NT2/D1 (cell line): ENCODE measurements around the gene CAPN9.
A peak's percentile ranks its signal among the peaks of the same experiment; 100 is the strongest.

ENCODE experiments used
- DNase-seq: peaks from one replicate; pipeline ENCODE4 v3.0.0-alpha.2; 2011; ENCODE audit warnings: low read depth, low spot score
- H3K27me3 ChIP-seq: 2 replicates; pipeline ENCODE4 v1.6.0; 2011; ENCODE audit warnings: mild to moderate bottlenecking; ENCODE audit not compliant: insufficient read length, insufficient read depth
- H3K36me3 ChIP-seq: 2 replicates; pipeline ENCODE4 v1.6.1; 2011; ENCODE audit warnings: mild to moderate bottlenecking, low read length, mixed read lengths; ENCODE audit not compliant: insufficient read depth, insufficient read length
- H3K4me1 ChIP-seq: 2 replicates; pipeline ENCODE4 v1.5.1; 2011; ENCODE audit not compliant: insufficient read depth, insufficient read length
- H3K4me3 ChIP-seq: 2 replicates; pipeline ENCODE4 v1.5.1; 2011; ENCODE audit warnings: low read depth; ENCODE audit not compliant: insufficient read length
- H3K9ac ChIP-seq: 2 replicates; pipeline ENCODE4 v1.6.0; 2011; ENCODE audit warnings: low read depth; ENCODE audit not compliant: insufficient read length
- H3K9me3 ChIP-seq: 2 replicates; pipeline ENCODE4 v1.5.1; 2011; ENCODE audit warnings: mild to moderate bottlenecking, low read length; ENCODE audit not compliant: insufficient read depth
- SUZ12 ChIP-seq: IDR thresholded peaks from 2 replicates; pipeline ENCODE4 v1.6.1; 2011; ENCODE audit not compliant: insufficient read length, insufficient read depth; ENCODE audit errors: extremely low read depth
- YY1 ChIP-seq: IDR thresholded peaks from 2 replicates; pipeline ENCODE4 v1.6.1; 2011; ENCODE audit not compliant: insufficient read length, insufficient read depth
- ZNF274 ChIP-seq: IDR thresholded peaks from 2 replicates; pipeline ENCODE4 v1.6.1; 2011; ENCODE audit warnings: mild to moderate bottlenecking, low read depth, low read length

Gene CAPN9

DNA sequence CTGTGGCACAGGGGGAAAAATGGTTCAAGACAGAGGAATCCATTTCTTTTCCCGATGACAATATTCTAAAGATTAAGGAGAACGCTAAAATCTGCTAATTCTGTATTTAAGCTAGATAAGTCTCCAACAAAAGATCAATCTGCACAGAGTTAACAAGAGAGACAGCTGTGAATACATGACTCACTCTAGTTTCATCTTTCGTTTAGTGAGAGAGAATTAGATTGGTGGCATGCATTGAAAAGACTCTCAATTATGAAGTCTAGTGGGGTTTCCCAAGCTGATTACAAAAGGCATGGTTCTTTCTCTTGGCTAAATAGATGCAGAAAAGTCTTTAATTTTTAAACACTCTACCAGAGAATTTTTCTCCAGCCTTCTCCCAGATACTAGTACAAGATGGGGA lies 34.4 kb downstream of the CAPN9 start:
- Histone ChIP-seq H3K4me1 (peaks cover 10% of the 10 kb centered on the region), H3K9ac (no peak overlapping the region), H3K36me3 (no peaks in the 10 kb centered on the region), H3K27me3 (peaks cover 43% of the 10 kb centered on the region), H3K4me3 (no peak overlapping the region), H3K9me3 (peaks cover 9% of the 10 kb centered on the region; the same call in 1 of the 2 replicates)
- DNase-seq: no peak
- TF ChIP-seq YY1 (no peak), SUZ12 (no peak), ZNF274 (no peak)

GRCh38 chr1:230784163-230784562 lies 37.0 kb downstream of the CAPN9 start:
- Histone ChIP-seq H3K9me3 (peaks cover 9% of the 10 kb centered on the region; the same call in 1 of the 2 replicates), H3K4me1 (peaks cover 10% of the 10 kb centered on the region), H3K36me3 (no peaks in the 10 kb centered on the region), H3K4me3 (no peak overlapping the region), H3K27me3 (peaks cover 56% of the 10 kb centered on the region), H3K9ac (no peak overlapping the region)
- peak; percentile 84 for DNase-seq
- TF ChIP-seq SUZ12 (no peak), ZNF274 (no peak), YY1 (no peak)

- H3K9ac ChIP-seq: no peak overlapping the region
- no peak for TF ChIP-seq YY1
- peaks cover 51% of the 10 kb centered on the region for H3K27me3 ChIP-seq
- H3K9me3 ChIP-seq: no peaks in the 10 kb centered on the region; the same call in 1 of the 2 replicates
- no peaks in the 10 kb centered on the region for H3K36me3 ChIP-seq
- no peak overlapping the region for H3K4me3 ChIP-seq
- peak; percentile 76 for DNase-seq
- H3K4me1 ChIP-seq: peaks cover 10% of the 10 kb centered on the region
These were observed 38.6 kb downstream of the CAPN9 start for GRCh38 chr1:230785636-230786384.

DNA sequence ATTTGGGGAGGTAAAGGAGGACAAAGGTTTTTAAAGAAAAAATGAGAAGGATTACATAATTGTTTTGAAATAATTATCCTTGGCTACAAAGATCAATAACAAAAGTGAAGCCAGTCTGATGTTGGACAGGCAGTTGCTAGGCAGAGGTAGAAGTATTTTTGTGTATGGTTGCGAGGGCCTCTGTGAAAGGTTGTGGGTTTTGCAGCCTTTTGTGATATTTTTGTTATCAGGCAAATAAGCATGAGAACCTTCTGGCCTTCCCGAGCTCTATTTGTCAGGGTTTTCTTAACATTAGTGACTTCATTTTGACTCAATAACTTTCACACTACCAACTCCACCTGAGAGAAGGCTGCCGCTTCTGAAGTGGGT lies 39.2 kb downstream of the CAPN9 start:
- H3K36me3 ChIP-seq: no peaks in the 10 kb centered on the region
- H3K9ac ChIP-seq: no peak overlapping the region
- no peak for DNase-seq
- peaks cover 46% of the 10 kb centered on the region for H3K27me3 ChIP-seq
- no peaks in the 10 kb centered on the region; the same call in 1 of the 2 replicates for H3K9me3 ChIP-seq
- peaks cover 10% of the 10 kb centered on the region for H3K4me1 ChIP-seq
- TF ChIP-seq ZNF274: no peak
- TF ChIP-seq YY1: no peak
- TF ChIP-seq SUZ12: no peak
- no peak overlapping the region for H3K4me3 ChIP-seq

- no peak overlapping the region for H3K9ac ChIP-seq
- peaks cover 41% of the 10 kb centered on the region for H3K27me3 ChIP-seq
- TF ChIP-seq YY1: no peak
- TF ChIP-seq ZNF274: no peak
- no peak for TF ChIP-seq SUZ12
- no peaks in the 10 kb centered on the region for H3K36me3 ChIP-seq
- H3K4me1 ChIP-seq: peaks cover 10% of the 10 kb centered on the region
- no peak for DNase-seq
- H3K4me3 ChIP-seq: no peak overlapping the region
- H3K9me3 ChIP-seq: no peaks in the 10 kb centered on the region; the same call in 1 of the 2 replicates
These were observed 40.3 kb downstream of the CAPN9 start for GRCh38 chr1:230787471-230787870.

GRCh38 chr1:230788561-230789275 lies 41.5 kb downstream of the CAPN9 start:
- TF ChIP-seq ZNF274 (no peak), YY1 (no peak)
- DNase-seq: no peak
- Histone ChIP-seq H3K36me3 (no peaks in the 10 kb centered on the region), H3K9ac (no peak overlapping the region), H3K4me3 (no peak overlapping the region), H3K4me1 (peaks cover 10% of the 10 kb centered on the region), H3K27me3 (peaks cover 37% of the 10 kb centered on the region), H3K9me3 (no peaks in the 10 kb centered on the region)

DNA sequence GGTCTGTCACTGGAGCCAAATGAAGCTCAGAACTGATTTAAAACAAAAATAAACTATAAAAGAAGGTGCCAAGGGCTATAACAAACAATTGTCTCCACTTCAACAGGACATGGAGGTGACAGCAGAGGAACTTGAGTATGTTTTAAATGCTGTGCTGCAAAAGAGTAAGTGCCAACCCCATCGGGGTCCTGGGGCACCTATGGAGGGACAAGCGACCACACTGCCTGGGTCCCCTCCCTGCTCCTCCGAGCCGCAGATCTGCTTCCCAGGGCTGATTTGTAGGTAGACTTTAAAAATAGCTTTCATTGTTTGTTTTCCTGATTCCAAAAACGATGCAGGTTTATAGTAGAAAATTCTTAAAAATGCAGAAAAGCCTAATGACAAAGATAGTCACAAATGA lies 42.8 kb downstream of the CAPN9 start:
- no peak for DNase-seq
- Histone ChIP-seq H3K9ac (no peak overlapping the region), H3K36me3 (no peaks in the 10 kb centered on the region), H3K4me1 (peaks cover 4% of the 10 kb centered on the region), H3K9me3 (no peaks in the 10 kb centered on the region), H3K4me3 (no peak overlapping the region), H3K27me3 (peaks cover 37% of the 10 kb centered on the region)
- TF ChIP-seq YY1 (no peak), SUZ12 (no peak), ZNF274 (no peak)
